ENCODE measurements around the gene TMEM178B. TPM values are rescaled to one million over a fixed set of nuclear protein-coding genes. Genes with fewer than 3 reads are reported as not detected.

TMEM178B gene
- total and polyA plus RNA-seq, 7 donors, result 0.13 to 4.8 (median 1.6) TPM

- no peak for TF ChIP-seq CTCF (IDR thresholded peaks at IDR 0.05)
- H3K36me3 ChIP-seq (ENCODE audit: insufficient read depth in 1 of 2, low read depth in 1 of 2), result no peaks in the 10 kb centered on the region
- peaks cover 6% of the 10 kb centered on the region for H3K9me3 ChIP-seq
- H3K27me3 ChIP-seq (ENCODE audit: insufficient read depth in 3 of 3, low read length in 2 of 3), result no peaks in the 10 kb centered on the region
- H3K27ac ChIP-seq, result no peak overlapping the region
- intact Hi-C loops (cut with DNase I), result loop anchor here in 1 of 2 donors (5.0 kb wide), 1 partner anchor 384 kb away; no protein-coding TSS in a partner anchor
- DNase-seq (no peak), ATAC-seq (no peak)
- WGBS, 3 donors, result 76 to 89% (median 84%) methylated on average over 2 of the region's 2 CpGs
- no peak overlapping the region for H3K4me3 ChIP-seq
- no peaks in the 10 kb centered on the region for H3K4me1 ChIP-seq
Observed at GRCh38 chr7:141263508-141263907, 189.6 kb downstream of the TMEM178B start.

- no peak for ATAC-seq
Observed at GRCh38 chr7:141263983-141264382, 190.1 kb downstream of the TMEM178B start.

GRCh38 chr7:141264511-141264910 is 190.6 kb downstream of the TMEM178B start:
- H3K4me3 ChIP-seq, result no peak overlapping the region
- no peak overlapping the region for H3K27ac ChIP-seq
- no peaks in the 10 kb centered on the region for H3K4me1 ChIP-seq
- no peaks in the 10 kb centered on the region for H3K9me3 ChIP-seq
- no peaks in the 10 kb centered on the region for H3K27me3 ChIP-seq (ENCODE audit: insufficient read depth in 3 of 3, low read length in 2 of 3)
- ATAC-seq (no peak), DNase-seq (no peak)
- H3K36me3 ChIP-seq (ENCODE audit: insufficient read depth in 1 of 2, low read depth in 1 of 2), result no peaks in the 10 kb centered on the region
- TF ChIP-seq CTCF (IDR thresholded peaks at IDR 0.05), result no peak
- intact Hi-C loops (cut with DNase I), result loop anchor here in 1 of 2 donors (5.0 kb wide), 1 partner anchor 383 kb away; no protein-coding TSS in a partner anchor
- 77 to 84% (median 82%) methylated on average over 2 of the region's 2 CpGs for WGBS, 3 donors

More at GRCh38 chr7:141263983-141264382, 190.1 kb downstream of the TMEM178B start:
- Histone ChIP-seq H3K27ac (no peak overlapping the region), H3K4me3 (no peak overlapping the region), H3K4me1 (no peaks in the 10 kb centered on the region), H3K27me3 (ENCODE audit: insufficient read depth in 3 of 3, low read length in 2 of 3) (no peaks in the 10 kb centered on the region), H3K36me3 (ENCODE audit: insufficient read depth in 1 of 2, low read depth in 1 of 2) (no peaks in the 10 kb centered on the region), H3K9me3 (peaks cover 1% of the 10 kb centered on the region)
- DNase-seq, result no peak
- WGBS, 3 donors, result 46 to 65% (median 54%) methylated on average over 2 of the region's 2 CpGs
- no peak for TF ChIP-seq CTCF (IDR thresholded peaks at IDR 0.05)
- intact Hi-C loops (cut with DNase I), result loop anchor here in 1 of 2 donors (5.0 kb wide), 1 partner anchor 383 kb away; no protein-coding TSS in a partner anchor

- 79 to 88% (median 85%) methylated on average over 2 of the region's 2 CpGs for WGBS, 3 donors
- H3K4me1 ChIP-seq, result no peaks in the 10 kb centered on the region
- H3K36me3 ChIP-seq (ENCODE audit: insufficient read depth in 1 of 2, low read depth in 1 of 2), result no peaks in the 10 kb centered on the region
- no peak overlapping the region for H3K27ac ChIP-seq
- no peaks in the 10 kb centered on the region for H3K27me3 ChIP-seq (ENCODE audit: insufficient read depth in 3 of 3, low read length in 2 of 3)
- TF ChIP-seq CTCF (IDR thresholded peaks at IDR 0.05), result no peak
- H3K9me3 ChIP-seq, result no peaks in the 10 kb centered on the region
- intact Hi-C loops (cut with DNase I), result no loop called here
- no peak for DNase-seq
- ATAC-seq, result no peak
- no peak overlapping the region for H3K4me3 ChIP-seq
Observed at GRCh38 chr7:141265668-141266067, 191.8 kb downstream of the TMEM178B start.

- Histone ChIP-seq H3K27ac (no peak overlapping the region), H3K27me3 (ENCODE audit: insufficient read depth in 3 of 3, low read length in 2 of 3) (no peaks in the 10 kb centered on the region), H3K4me3 (no peak overlapping the region), H3K36me3 (ENCODE audit: insufficient read depth in 1 of 2, low read depth in 1 of 2) (no peaks in the 10 kb centered on the region), H3K4me1 (no peaks in the 10 kb centered on the region), H3K9me3 (no peaks in the 10 kb centered on the region)
- 79 to 89% (median 85%) methylated on average over 3 of the region's 3 CpGs for WGBS, 3 donors
- TF ChIP-seq CTCF (IDR thresholded peaks at IDR 0.05), result no peak
- ATAC-seq (no peak), DNase-seq (no peak)
- intact Hi-C loops (cut with DNase I), result no loop called here
Observed at GRCh38 chr7:141268614-141269013, 194.8 kb downstream of the TMEM178B start.

Measured in psoas muscle (tissue), 8 donors.